IPS DF 6.9 (cell line): Measurements from ENCODE around the gene PHKG1.
"Not testable (repeated sequence)": the region's sequence is repeated elsewhere in the genome, so short reads cannot be mapped to it uniquely, and the experiment has no call there.

Experiments
- DNase-seq: peaks from one replicate; pipeline ENCODE4 v3.0.0-alpha.2; 2013; ENCODE audit warnings: low read depth, low spot score
- H3K27ac ChIP-seq: one replicate; pipeline ENCODE4 v1.5.1; 2013; ENCODE audit warnings: low read length, control low read depth
- H3K27me3 ChIP-seq: 2 replicates; pipeline ENCODE4 v1.6.1; 2013; ENCODE audit warnings: mild to moderate bottlenecking, low read length; ENCODE audit not compliant: control insufficient read depth, insufficient read depth
- H3K36me3 ChIP-seq: 2 replicates; pipeline ENCODE4 v1.6.1; 2013; ENCODE audit warnings: low read length; ENCODE audit not compliant: control insufficient read depth, insufficient read depth
- H3K4me1 ChIP-seq: 2 replicates; pipeline ENCODE4 v1.6.1; 2013; ENCODE audit warnings: low read length; ENCODE audit not compliant: control insufficient read depth, insufficient read depth
- H3K4me3 ChIP-seq: 2 replicates; pipeline ENCODE4 v1.5.1; 2013; ENCODE audit warnings: mild to moderate bottlenecking, low read length
- H3K9me3 ChIP-seq: 2 replicates; pipeline ENCODE4 v1.6.1; 2013; ENCODE audit warnings: low read length, inconsistent platforms; ENCODE audit not compliant: control insufficient read depth, insufficient read depth
- WGBS: extraction: QIAGEN DNeasy Blood & Tissue Kit; methylation state at CpG from one replicate; pipeline ENCODE4 v1.1.7; 2013; ENCODE audit warnings: mixed read lengths, missing lambda C conversion rate; ENCODE audit not compliant: insufficient read length, insufficient coverage; 5-methylcytosine and 5-hydroxymethylcytosine counted together

Gene PHKG1

GRCh38 chr7:56063500-56063881, 29.3 kb downstream of the PHKG1 start:
- H3K4me3 ChIP-seq: no peak overlapping the region
- no peaks in the 10 kb centered on the region for H3K27me3 ChIP-seq
- no peaks in the 10 kb centered on the region for H3K4me1 ChIP-seq
- DNase-seq: no peak
- no peaks in the 10 kb centered on the region for H3K9me3 ChIP-seq
- no peak overlapping the region for H3K27ac ChIP-seq
- WGBS: no CpG with 5 or more reads among the region's 7 CpGs
- H3K36me3 ChIP-seq: peaks cover 3% of the 10 kb centered on the region

GRCh38 chr7:56062382-56062781, 30.4 kb downstream of the PHKG1 start:
- Histone ChIP-seq H3K27me3 (no peaks in the 10 kb centered on the region), H3K4me1 (no peaks in the 10 kb centered on the region), H3K36me3 (peaks cover 9% of the 10 kb centered on the region), H3K27ac (no peak overlapping the region), H3K4me3 (no peak overlapping the region), H3K9me3 (no peaks in the 10 kb centered on the region)
- DNase-seq: no peak
- WGBS: no CpG with 5 or more reads among the region's 2 CpGs

GRCh38 chr7:56053993-56054392, 38.8 kb downstream of the PHKG1 start:
- Histone ChIP-seq H3K36me3 (peaks cover 14% of the 10 kb centered on the region), H3K27me3 (no peaks in the 10 kb centered on the region), H3K4me3 (no peak overlapping the region), H3K4me1 (no peaks in the 10 kb centered on the region), H3K27ac (no peak overlapping the region), H3K9me3 (no peaks in the 10 kb centered on the region)
- no CpG with 5 or more reads among the region's 2 CpGs for whole genome bisulfite sequencing
- DNase-seq: no peak

- WGBS: no CpG with 5 or more reads among the region's 9 CpGs
- DNase-seq: no peak
- H3K36me3 ChIP-seq: peaks cover 12% of the 10 kb centered on the region; the same call in 1 of the 2 replicates
- no peaks in the 10 kb centered on the region for H3K9me3 ChIP-seq
- H3K4me3 ChIP-seq: no peak overlapping the region
- no peak overlapping the region for H3K27ac ChIP-seq
- H3K27me3 ChIP-seq: no peaks in the 10 kb centered on the region
- H3K4me1 ChIP-seq: no peaks in the 10 kb centered on the region
These were observed 39.4 kb downstream of the PHKG1 start for GRCh38 chr7:56053379-56053778.

GRCh38 chr7:56051339-56052191, 41.2 kb downstream of the PHKG1 start, which contains the start of the genes CCT6A and PSPH:
Gene CCT6A, plus strand, starts transcription at chr7:56051765. Its CDS starts 84 bp downstream, at chr7:56051849.
Gene PSPH, minus strand, starts transcription at chr7:56051444. Its CDS starts 30,232 bp downstream, at chr7:56021212.
- Histone ChIP-seq H3K4me3 (peak within 1 kb of the TSS; percentile 100), H3K4me1 (no peaks in the 10 kb centered on the region), H3K27me3 (no peaks in the 10 kb centered on the region), H3K9me3 (no peaks in the 10 kb centered on the region), H3K36me3 (peaks cover 4% of the 10 kb centered on the region; the same call in 1 of the 2 replicates), H3K27ac (no peak within 1 kb of the TSS)
- no CpG with 5 or more reads among the region's 97 CpGs for WGBS
- peak; percentile 92 for DNase-seq

GRCh38 chr7:56051053-56051338, 41.8 kb downstream of the PHKG1 start:
- no peaks in the 10 kb centered on the region for H3K27me3 ChIP-seq
- no peaks in the 10 kb centered on the region for H3K4me1 ChIP-seq
- DNase-seq: no peak
- H3K36me3 ChIP-seq: peaks cover 4% of the 10 kb centered on the region; the same call in 1 of the 2 replicates
- no peak overlapping the region for H3K27ac ChIP-seq
- no peaks in the 10 kb centered on the region for H3K9me3 ChIP-seq
- peak overlapping the region; percentile 100 for H3K4me3 ChIP-seq
- WGBS: no CpG with 5 or more reads among the region's 9 CpGs

- not testable (repeated sequence) for H3K27ac ChIP-seq, H3K36me3 ChIP-seq, H3K9me3 ChIP-seq, H3K4me1 ChIP-seq, H3K4me3 ChIP-seq, H3K27me3 ChIP-seq, DNase-seq
- no CpG with 5 or more reads among the region's 8 CpGs for WGBS
These were observed 44.0 kb downstream of the PHKG1 start for GRCh38 chr7:56048763-56049162.

GRCh38 chr7:56048245-56048644, 44.5 kb downstream of the PHKG1 start:
- Histone ChIP-seq H3K27ac (no peak overlapping the region), H3K4me3 (no peak overlapping the region), H3K27me3 (no peaks in the 10 kb centered on the region)

GRCh38 chr7:56047446-56048116, 45.2 kb downstream of the PHKG1 start:
- no CpG with 5 or more reads among the region's 11 CpGs for WGBS
- not testable (repeated sequence) for H3K36me3 ChIP-seq, H3K9me3 ChIP-seq, H3K4me3 ChIP-seq, DNase-seq, H3K4me1 ChIP-seq, H3K27ac ChIP-seq, H3K27me3 ChIP-seq

More at GRCh38 chr7:56048245-56048644, 44.5 kb downstream of the PHKG1 start:
- WGBS: no CpG with 5 or more reads among the region's 1 CpG
- H3K36me3 ChIP-seq: peaks cover under 1% of the 10 kb centered on the region; the same call in 1 of the 2 replicates
- DNase-seq: no peak
- H3K9me3 ChIP-seq: no peaks in the 10 kb centered on the region
- H3K4me1 ChIP-seq: no peaks in the 10 kb centered on the region

- Histone ChIP-seq H3K27ac (no peak overlapping the region), H3K27me3 (no peaks in the 10 kb centered on the region), H3K36me3 (no peaks in the 10 kb centered on the region; the same call in 1 of the 2 replicates), H3K9me3 (no peaks in the 10 kb centered on the region), H3K4me1 (no peaks in the 10 kb centered on the region), H3K4me3 (no peak overlapping the region)
- no peak for DNase-seq
- no CpG with 5 or more reads among the region's 5 CpGs for WGBS
These were observed 45.9 kb downstream of the PHKG1 start for GRCh38 chr7:56046721-56047445.
